ENCODE data around the gene TPRG1. TPM values are rescaled to one million over a fixed set of nuclear protein-coding genes. Genes with fewer than 3 reads are reported as not detected.

The TPRG1 gene
- total and polyA plus RNA-seq, 8 donors: 0.12 to 4.4 (median 1.2) TPM; not detected in 1

GRCh38 chr3:189344996-189345395, 173.2 kb downstream of the TPRG1 start:
- no peak overlapping the region for H3K27ac ChIP-seq
- no peak for TF ChIP-seq CTCF (IDR thresholded peaks at IDR 0.05)
- H3K9me3 ChIP-seq: no peaks in the 10 kb centered on the region
- no peaks in the 10 kb centered on the region for H3K4me1 ChIP-seq
- H3K4me3 ChIP-seq: no peak overlapping the region
- ATAC-seq (no peak), DNase-seq (no peak), FAIRE-seq (no peak)
- no peaks in the 10 kb centered on the region for H3K36me3 ChIP-seq
- WGBS, 2 donors: 59 to 68% methylated on average over 5 of the region's 5 CpGs
- no peaks in the 10 kb centered on the region for H3K27me3 ChIP-seq
- intact Hi-C loops (cut with DNase I): no loop called here

GRCh38 chr3:189349772-189350171, 178.0 kb downstream of the TPRG1 start:
- ATAC-seq (no peak), FAIRE-seq (no peak), DNase-seq (no peak)
- Histone ChIP-seq H3K27me3 (no peaks in the 10 kb centered on the region), H3K36me3 (no peaks in the 10 kb centered on the region), H3K4me1 (no peaks in the 10 kb centered on the region), H3K9me3 (no peaks in the 10 kb centered on the region), H3K4me3 (no peak overlapping the region), H3K27ac (no peak overlapping the region)
- TF ChIP-seq CTCF (IDR thresholded peaks at IDR 0.05): no peak
- WGBS, 2 donors: 45 to 63% methylated on average over 3 of the region's 3 CpGs
- intact Hi-C loops (cut with DNase I): no loop called here

- Histone ChIP-seq H3K4me1 (no peaks in the 10 kb centered on the region), H3K36me3 (no peaks in the 10 kb centered on the region), H3K27me3 (no peaks in the 10 kb centered on the region), H3K4me3 (no peak overlapping the region), H3K9me3 (no peaks in the 10 kb centered on the region), H3K27ac (no peak overlapping the region)
- no peak for TF ChIP-seq CTCF (IDR thresholded peaks at IDR 0.05)
- 86 to 87% methylated on average over 5 of the region's 5 CpGs for WGBS, 2 donors
- ATAC-seq (peak in 1 of 4 donors; percentile 25), DNase-seq (no peak), FAIRE-seq (no peak)
- intact Hi-C loops (cut with DNase I): no loop called here
These were observed 181.7 kb downstream of the TPRG1 start for GRCh38 chr3:189353318-189353965.

DNA sequence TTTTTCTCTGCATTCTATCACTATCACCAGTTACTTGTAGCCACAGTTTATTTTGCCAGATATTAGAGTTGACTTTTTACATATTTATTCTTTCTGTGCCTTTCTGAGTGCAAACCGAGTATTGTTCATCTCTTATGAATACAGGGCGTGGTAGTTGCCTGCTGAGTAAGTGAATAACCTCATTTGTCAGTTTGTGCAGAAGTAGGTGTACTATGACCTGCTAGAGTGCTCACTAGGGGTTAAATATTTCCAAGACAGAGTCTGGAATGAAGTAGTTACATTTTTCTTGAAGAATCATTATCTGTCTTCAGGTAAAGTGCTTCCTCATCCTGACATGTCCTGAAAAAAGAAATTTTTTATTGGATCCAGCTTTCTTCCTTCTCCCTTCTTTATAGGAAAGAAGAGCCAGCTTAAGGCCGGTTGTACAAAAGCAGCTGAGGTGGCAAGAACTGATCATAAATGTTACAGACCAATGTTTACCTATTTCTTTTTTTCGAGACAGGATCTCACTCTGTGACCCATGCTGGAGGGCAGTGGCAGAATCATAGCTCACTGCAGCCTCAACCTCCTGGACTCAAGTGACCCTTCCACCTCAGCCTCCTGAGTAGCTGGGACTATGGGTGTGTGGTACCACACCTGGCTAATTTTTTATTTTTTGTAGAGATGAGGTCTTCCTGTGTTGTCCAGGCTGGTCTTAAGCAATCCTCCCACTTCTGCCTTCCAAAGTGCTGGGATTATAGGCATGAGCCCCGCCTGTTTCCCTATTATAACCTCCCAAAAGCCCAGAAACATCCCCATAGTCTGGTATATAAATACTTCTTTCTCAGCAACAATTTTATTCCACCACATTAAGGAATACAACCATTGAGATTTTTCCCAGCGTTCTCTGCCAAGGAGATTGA, 182.5 kb downstream of the TPRG1 start:
- H3K36me3 ChIP-seq: no peaks in the 10 kb centered on the region
- no peak for TF ChIP-seq CTCF (IDR thresholded peaks at IDR 0.05)
- H3K27me3 ChIP-seq: no peaks in the 10 kb centered on the region
- no peaks in the 10 kb centered on the region for H3K9me3 ChIP-seq
- intact Hi-C loops (cut with DNase I): no loop called here
- no peak for DNase-seq
- peak in 1 of 4 donors; percentile 30 for ATAC-seq
- H3K4me3 ChIP-seq: no peak overlapping the region
- 66 to 68% methylated on average over 6 of the region's 6 CpGs for WGBS, 2 donors
- H3K27ac ChIP-seq: no peak overlapping the region
- no peak for FAIRE-seq
- H3K4me1 ChIP-seq: no peaks in the 10 kb centered on the region

DNA sequence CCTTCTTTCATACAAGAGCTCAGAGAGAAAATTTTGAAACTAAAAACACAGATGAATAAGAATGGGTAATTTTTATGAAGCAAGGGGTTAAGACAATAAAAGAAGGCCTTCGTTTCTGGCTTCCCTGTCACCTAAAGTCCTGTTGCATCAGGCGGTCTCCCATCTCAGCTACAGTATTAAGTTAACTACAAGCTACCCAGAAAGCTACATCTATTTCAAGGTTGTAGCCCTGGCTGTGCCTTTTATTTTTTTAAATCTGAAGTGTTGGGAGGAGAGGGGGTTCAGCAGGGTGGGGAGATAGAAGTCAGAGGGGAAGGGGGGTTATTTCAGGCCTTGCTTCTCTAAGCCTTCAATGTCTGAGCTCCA, 183.3 kb downstream of the TPRG1 start:
- TF ChIP-seq CTCF (IDR thresholded peaks at IDR 0.05): no peak

More for the DNA sequence above, 183.3 kb downstream of the TPRG1 start:
- Histone ChIP-seq H3K27ac (no peak overlapping the region), H3K36me3 (no peaks in the 10 kb centered on the region), H3K27me3 (no peaks in the 10 kb centered on the region), H3K4me3 (no peak overlapping the region), H3K4me1 (no peaks in the 10 kb centered on the region), H3K9me3 (no peaks in the 10 kb centered on the region)
- no peak for FAIRE-seq
- ATAC-seq: no peak
- WGBS, 2 donors: 75 to 83% methylated on average over 2 of the region's 2 CpGs
- intact Hi-C loops (cut with DNase I): no loop called here
- no peak for DNase-seq

Data from pancreas (tissue), 10 donors.